ENCODE results near the gene SMURF2. TPM values are rescaled to one million over a fixed set of nuclear protein-coding genes. Genes with fewer than 3 reads are reported as not detected.
"Not testable (repeated sequence)": the region's sequence is repeated elsewhere in the genome, so short reads cannot be mapped to it uniquely, and the experiment has no call there.

SMURF2 gene
- total RNA-seq, 1 donor from 2014 or later: 24.6 TPM

DNA sequence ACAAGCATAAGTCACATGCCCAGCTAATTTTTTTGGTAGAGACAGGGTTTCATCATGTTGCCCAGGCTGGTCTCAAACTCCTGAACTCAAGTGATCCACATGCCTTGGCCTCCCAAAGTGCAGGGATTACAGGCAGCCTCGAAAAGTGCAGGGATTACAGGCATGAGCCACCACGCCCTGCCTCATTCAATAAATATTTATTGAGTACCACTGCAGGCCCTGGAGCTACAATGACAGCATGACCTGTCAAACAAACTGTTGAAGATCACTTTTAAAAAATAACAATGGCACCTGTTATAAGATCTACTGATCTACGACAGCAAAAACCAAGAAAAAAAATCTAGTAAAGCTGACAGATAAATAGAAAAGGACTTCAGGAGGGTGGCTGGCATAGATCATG is 79.1 kb downstream of the SMURF2 start:
- no peaks in the 10 kb centered on the region for H4K20me1 ChIP-seq (ENCODE audit: low read depth)

DNA sequence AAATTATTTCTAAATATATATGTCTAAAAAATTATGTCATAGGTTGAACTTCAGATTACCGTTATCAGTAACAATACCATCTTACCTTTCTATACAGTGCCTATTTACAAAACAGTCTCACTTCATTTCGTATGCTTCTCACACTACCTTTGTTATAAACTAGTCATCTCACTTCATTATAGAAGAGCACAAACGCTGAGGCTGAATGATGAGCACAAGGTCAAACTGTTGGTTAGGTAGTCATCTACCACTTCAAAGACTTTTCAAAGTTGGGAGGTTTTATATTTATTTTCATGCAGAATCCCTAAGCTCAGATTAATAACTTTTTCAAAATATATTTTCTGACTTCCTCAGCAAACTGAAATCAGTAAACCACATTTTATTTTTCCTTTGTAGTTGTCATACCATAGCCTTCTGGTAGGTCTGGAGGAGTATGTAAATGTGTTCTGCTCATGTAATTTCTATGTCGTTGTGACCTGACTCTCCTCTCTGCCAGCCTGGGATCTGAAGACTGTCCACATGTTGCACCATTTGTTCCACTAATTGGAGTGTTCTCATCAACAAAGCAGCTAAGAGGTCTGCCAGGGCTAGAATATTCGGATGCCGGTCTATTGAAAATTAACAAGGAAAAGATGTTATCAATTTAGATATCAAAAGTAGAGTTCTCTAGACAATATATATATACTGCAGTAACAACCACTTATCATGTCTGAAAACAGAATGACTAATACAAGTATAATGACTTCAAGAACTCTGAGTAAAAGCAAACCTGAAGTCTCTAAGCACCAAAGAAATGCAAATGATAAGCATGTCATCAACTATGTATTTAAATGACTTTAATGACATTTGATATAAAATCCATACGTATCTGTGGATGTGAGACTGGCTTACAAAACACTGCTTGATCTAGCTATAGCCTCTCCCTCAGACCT is 81.5 kb downstream of the SMURF2 start:
- no peaks in the 10 kb centered on the region for H4K20me1 ChIP-seq (ENCODE audit: low read depth)

More for the DNA sequence above, 79.1 kb downstream of the SMURF2 start:
- Histone ChIP-seq H3K27me3 (no peaks in the 10 kb centered on the region), H3K4me2 (no peak overlapping the region), H2AFZ (replicated peaks) (no peak overlapping the region), H3K79me2 (ENCODE audit: low read depth) (no peaks in the 10 kb centered on the region), H3F3A (ENCODE audit: low read depth) (no peaks in the 10 kb centered on the region), H3K9me3 (ENCODE audit: low read depth) (no peaks in the 10 kb centered on the region), H3K9ac (no peak overlapping the region), H3K4me3 (no peak overlapping the region), H3K36me3 (no peaks in the 10 kb centered on the region), H3K27ac (no peak overlapping the region), H3K4me1 (no peaks in the 10 kb centered on the region)
- H3K4me3 Mint-ChIP-seq: no peak overlapping the region
- H3K27me3 Mint-ChIP-seq (ENCODE audit: insufficient read depth, low read depth): peaks cover 2% of the 10 kb centered on the region
- DNase-seq (ENCODE audit: low spot score): no peak
- H3K27ac Mint-ChIP-seq: no peak overlapping the region
- H3K36me3 Mint-ChIP-seq: peaks cover 15% of the 10 kb centered on the region
- H3K4me1 Mint-ChIP-seq: no peaks in the 10 kb centered on the region
- TF ChIP-seq EZH2 (IDR thresholded peaks at IDR 0.05) (no peak), EZH2phosphoT487 (IDR thresholded peaks at IDR 0.05) (no peak), CTCF (IDR thresholded peaks at IDR 0.05) (no peak)
- H3K9me3 Mint-ChIP-seq: no peaks in the 10 kb centered on the region

DNA sequence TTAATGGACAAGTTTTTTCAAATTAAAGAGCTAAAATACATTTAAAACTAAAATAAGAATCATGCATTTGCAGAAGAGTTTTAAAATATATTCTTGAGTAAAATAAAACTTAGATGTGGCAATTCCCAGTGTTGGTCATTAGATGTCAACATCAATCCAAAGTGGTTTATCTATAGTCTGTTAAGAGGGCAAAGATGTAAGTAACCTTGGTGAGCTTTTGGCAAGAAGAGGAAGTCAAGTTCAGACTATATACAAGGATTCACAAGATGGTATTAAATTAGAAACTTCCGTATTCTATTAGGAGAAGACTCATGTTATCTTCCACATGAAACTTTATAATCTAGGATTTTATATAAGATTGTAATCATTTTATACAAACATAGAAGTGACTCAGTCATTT is 82.2 kb downstream of the SMURF2 start:
- no peak overlapping the region for H3K4me2 ChIP-seq
- no peaks in the 10 kb centered on the region for H3K79me2 ChIP-seq (ENCODE audit: low read depth)
- no peaks in the 10 kb centered on the region for H3K9me3 Mint-ChIP-seq
- H3K27me3 Mint-ChIP-seq (ENCODE audit: insufficient read depth, low read depth): peaks cover 2% of the 10 kb centered on the region
- H3K9ac ChIP-seq: no peak overlapping the region
- no peak overlapping the region for H3K27ac ChIP-seq
- H3K4me1 ChIP-seq: no peaks in the 10 kb centered on the region
- H3K36me3 ChIP-seq: no peaks in the 10 kb centered on the region
- no peak for DNase-seq (ENCODE audit: low spot score)
- H3K36me3 Mint-ChIP-seq: peaks cover 19% of the 10 kb centered on the region
- no peaks in the 10 kb centered on the region for H3K9me3 ChIP-seq (ENCODE audit: low read depth)
- H3K4me3 ChIP-seq: no peak overlapping the region
- no peak overlapping the region for H2AFZ ChIP-seq (replicated peaks)
- H3K4me1 Mint-ChIP-seq: no peaks in the 10 kb centered on the region
- no peak overlapping the region for H3K4me3 Mint-ChIP-seq
- H3F3A ChIP-seq (ENCODE audit: low read depth): no peaks in the 10 kb centered on the region
- no peaks in the 10 kb centered on the region for H4K20me1 ChIP-seq (ENCODE audit: low read depth)
- H3K27ac Mint-ChIP-seq: no peak overlapping the region
- no peaks in the 10 kb centered on the region for H3K27me3 ChIP-seq
- no peak for TF ChIP-seq EZH2phosphoT487 (IDR thresholded peaks at IDR 0.05)

More for the DNA sequence above, 81.5 kb downstream of the SMURF2 start:
- Mint-ChIP-seq H3K4me1 (no peaks in the 10 kb centered on the region), H3K4me3 (no peak overlapping the region), H3K27ac (no peak overlapping the region), H3K9me3 (no peaks in the 10 kb centered on the region), H3K27me3 (ENCODE audit: insufficient read depth, low read depth) (peaks cover 2% of the 10 kb centered on the region), H3K36me3 (peaks cover 19% of the 10 kb centered on the region)
- Histone ChIP-seq H3K27ac (no peak overlapping the region), H3K36me3 (no peaks in the 10 kb centered on the region), H3K4me3 (no peak overlapping the region), H3K4me1 (no peaks in the 10 kb centered on the region), H3K27me3 (no peaks in the 10 kb centered on the region), H2AFZ (replicated peaks) (no peak overlapping the region), H3F3A (ENCODE audit: low read depth) (no peaks in the 10 kb centered on the region), H3K79me2 (ENCODE audit: low read depth) (no peaks in the 10 kb centered on the region), H3K4me2 (no peak overlapping the region), H3K9ac (no peak overlapping the region), H3K9me3 (ENCODE audit: low read depth) (no peaks in the 10 kb centered on the region)
- no peak for DNase-seq (ENCODE audit: low spot score)
- no peak for TF ChIP-seq CTCF (IDR thresholded peaks at IDR 0.05)
- no peak for TF ChIP-seq EZH2 (IDR thresholded peaks at IDR 0.05)
- TF ChIP-seq EZH2phosphoT487 (IDR thresholded peaks at IDR 0.05): no peak

- not testable (repeated sequence) for H3K27me3 ChIP-seq; H3K9ac ChIP-seq; H2AFZ ChIP-seq (replicated peaks); H3K27ac ChIP-seq; H3K4me2 ChIP-seq; H3K4me1 ChIP-seq; H3K9me3 ChIP-seq (ENCODE audit: low read depth); H3K79me2 ChIP-seq (ENCODE audit: low read depth); DNase-seq (ENCODE audit: low spot score); H3K9me3 Mint-ChIP-seq; H3K4me3 Mint-ChIP-seq; H3K27ac Mint-ChIP-seq; H4K20me1 ChIP-seq (ENCODE audit: low read depth); H3K36me3 ChIP-seq; H3F3A ChIP-seq (ENCODE audit: low read depth); H3K27me3 Mint-ChIP-seq (ENCODE audit: insufficient read depth, low read depth); H3K4me3 ChIP-seq; H3K4me1 Mint-ChIP-seq
- peaks cover 13% of the 10 kb centered on the region for H3K36me3 Mint-ChIP-seq
These were observed 85.1 kb downstream of the SMURF2 start for GRCh38 chr17:64577025-64577424.

Measured in neural progenitor cell (in vitro differentiated cells).